ENCODE results near the gene MRPL37.

DNA sequence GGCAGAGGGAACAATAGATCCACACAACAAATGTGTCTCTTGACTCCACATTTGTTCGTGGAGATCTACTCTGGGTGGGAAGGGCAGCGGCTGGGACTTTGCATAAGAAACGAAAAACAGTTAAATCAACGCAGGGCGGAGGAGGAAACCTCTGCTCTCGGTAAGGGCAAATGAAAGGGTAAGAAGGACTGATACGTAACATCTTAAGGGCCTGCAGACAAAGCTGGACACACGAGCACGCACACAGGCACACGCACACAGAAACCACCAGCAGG is 57.3 kb downstream of the MRPL37 start:
- TF ChIP-seq, protein P1, sequence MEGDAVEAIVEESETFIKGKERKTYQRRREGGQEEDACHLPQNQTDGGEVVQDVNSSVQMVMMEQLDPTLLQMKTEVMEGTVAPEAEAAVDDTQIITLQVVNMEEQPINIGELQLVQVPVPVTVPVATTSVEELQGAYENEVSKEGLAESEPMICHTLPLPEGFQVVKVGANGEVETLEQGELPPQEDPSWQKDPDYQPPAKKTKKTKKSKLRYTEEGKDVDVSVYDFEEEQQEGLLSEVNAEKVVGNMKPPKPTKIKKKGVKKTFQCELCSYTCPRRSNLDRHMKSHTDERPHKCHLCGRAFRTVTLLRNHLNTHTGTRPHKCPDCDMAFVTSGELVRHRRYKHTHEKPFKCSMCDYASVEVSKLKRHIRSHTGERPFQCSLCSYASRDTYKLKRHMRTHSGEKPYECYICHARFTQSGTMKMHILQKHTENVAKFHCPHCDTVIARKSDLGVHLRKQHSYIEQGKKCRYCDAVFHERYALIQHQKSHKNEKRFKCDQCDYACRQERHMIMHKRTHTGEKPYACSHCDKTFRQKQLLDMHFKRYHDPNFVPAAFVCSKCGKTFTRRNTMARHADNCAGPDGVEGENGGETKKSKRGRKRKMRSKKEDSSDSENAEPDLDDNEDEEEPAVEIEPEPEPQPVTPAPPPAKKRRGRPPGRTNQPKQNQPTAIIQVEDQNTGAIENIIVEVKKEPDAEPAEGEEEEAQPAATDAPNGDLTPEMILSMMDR (IDR thresholded peaks at IDR 0.05): no peak
- TF ChIP-seq POLR2A (IDR thresholded peaks at IDR 0.05): no peak

Data from ovary (tissue), 3 donors.